Fibroblast of peridontal ligament (primary cell): ENCODE results near the gene MARCHF10.
"Not testable (repeated sequence)": the region's sequence is repeated elsewhere in the genome, so short reads cannot be mapped to it uniquely, and the experiment has no call there.

ENCODE experiments used
- DNase-seq: peaks from one replicate; pipeline ENCODE4 v3.0.0-alpha.2; 2010; ENCODE audit errors: extremely low read depth

The MARCHF10 gene

GRCh38 chr17:62786646-62787045, 21.5 kb downstream of the MARCHF10 start:
- DNase-seq = no peak

DNA sequence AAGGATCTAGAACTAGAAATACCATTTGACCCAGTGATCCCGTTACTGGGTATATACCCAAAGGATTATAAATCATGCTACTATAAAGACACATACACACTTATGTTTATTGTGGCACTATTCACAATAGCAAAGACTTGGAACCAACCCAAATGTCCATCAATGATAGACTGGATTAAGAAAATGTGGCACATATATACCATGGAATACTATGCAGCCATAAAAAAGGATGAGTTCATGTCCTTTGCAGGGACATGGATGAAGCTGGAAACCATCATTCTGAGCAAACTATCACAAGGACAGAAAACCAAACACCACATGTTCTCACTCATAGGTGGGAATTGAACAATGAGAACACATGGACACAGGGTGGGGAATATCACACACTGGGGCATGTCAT, 22.1 kb downstream of the MARCHF10 start:
- not testable (repeated sequence) for DNase-seq

- DNase-seq = no peak
Observed at GRCh38 chr17:62782730-62783270, 25.3 kb downstream of the MARCHF10 start.

GRCh38 chr17:62781831-62782251, 26.3 kb downstream of the MARCHF10 start:
- peak; percentile 74 for DNase-seq

GRCh38 chr17:62781356-62781755, 26.8 kb downstream of the MARCHF10 start:
- DNase-seq = peak; percentile 81

- peak; percentile 55 for DNase-seq
Observed at GRCh38 chr17:62780951-62781350, 27.2 kb downstream of the MARCHF10 start.

DNA sequence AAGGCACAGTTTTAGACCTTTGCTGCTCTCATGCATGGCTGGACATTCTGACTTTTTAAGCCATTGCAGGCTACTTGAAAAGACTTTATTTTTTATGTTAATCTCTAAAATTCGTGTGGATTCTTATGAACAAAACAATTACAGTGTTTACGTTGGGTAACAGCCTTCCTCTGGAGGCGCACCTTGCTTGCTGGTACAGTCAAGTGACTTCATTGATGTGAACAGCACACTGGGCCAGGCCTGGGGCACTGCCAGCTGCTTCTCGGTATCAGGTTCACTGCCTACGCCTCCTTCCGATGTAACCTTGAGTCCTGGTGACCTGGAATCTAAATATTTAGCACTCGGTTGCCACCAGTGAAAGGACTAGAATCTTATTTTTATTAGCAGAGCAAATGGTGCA, 27.8 kb downstream of the MARCHF10 start:
- DNase-seq = no peak

DNA sequence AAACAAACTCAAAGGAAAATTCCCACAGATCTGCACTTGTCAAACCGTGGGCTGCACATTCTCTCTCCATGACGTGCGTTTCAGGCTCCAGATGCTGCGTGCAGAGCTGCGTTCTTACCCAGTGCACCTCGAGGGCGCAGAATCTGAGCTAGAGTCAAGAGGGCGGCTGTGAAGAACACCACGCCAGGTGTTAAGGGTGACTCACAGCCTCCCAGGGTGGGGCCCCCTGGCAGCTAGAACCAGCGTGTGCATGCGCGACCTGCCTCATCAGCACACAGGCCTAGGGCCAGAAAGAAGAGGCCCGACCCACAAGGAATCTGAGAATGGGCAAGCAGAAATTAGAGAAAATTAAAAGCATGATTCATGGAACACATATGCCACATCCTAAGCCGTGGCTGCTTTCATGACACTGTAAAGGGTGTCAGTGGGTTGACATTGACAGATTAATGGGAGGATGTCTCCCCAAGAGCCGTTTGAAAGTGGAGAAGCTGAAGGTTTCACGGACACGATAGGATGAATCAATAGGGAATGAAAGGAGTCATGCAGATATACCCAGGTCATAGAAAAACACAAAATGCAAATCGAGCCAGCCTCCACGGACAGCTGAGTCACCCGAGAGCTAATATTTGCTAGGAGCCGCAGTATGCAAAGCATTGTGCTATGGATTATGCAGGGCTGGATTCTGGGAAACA, 29.0 kb downstream of the MARCHF10 start:
- peak; percentile 65 for DNase-seq

- peak; percentile 62 for DNase-seq
Observed at GRCh38 chr17:62775876-62776275, 32.2 kb downstream of the MARCHF10 start.

DNA sequence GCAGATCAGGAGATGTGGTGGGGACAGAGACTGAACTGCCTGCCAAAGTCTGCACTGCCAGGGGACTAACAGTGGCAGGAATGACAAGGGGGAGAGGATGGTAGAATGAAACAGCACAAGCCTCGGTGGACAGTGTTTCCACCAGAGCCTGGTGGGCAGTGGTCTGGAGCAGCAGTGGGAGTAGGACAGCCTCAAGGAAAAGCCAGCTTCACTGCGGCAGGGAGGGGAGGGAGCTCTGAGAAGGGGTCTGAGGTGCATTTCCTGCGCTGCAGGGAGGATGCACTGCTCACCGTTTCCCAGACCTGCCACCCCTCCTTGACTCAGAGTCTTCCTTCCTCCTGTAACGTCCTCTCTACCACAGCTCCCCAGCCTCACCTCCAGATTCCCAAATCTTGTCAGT, 33.8 kb downstream of the MARCHF10 start:
- DNase-seq = no peak

DNA sequence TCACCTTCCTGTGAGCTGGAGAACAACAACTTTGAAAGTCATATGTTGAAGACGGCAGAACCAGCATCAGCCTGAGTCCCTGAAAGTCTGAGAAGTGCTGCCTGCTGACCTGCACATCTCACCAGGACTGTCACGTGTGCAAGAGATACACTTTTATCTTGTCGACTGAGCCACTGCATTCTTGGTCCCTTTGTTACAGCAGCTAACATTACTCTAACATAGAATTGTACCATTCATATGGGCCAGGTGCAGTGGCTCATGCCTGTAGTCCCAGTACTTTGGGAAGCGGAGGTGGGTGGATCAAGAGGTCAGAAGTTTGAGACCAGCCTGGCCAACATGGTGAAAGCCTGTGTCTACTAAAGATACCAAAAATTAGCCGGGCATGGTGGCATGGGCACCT, 40.1 kb downstream of the MARCHF10 start:
- no peak for DNase-seq

DNA sequence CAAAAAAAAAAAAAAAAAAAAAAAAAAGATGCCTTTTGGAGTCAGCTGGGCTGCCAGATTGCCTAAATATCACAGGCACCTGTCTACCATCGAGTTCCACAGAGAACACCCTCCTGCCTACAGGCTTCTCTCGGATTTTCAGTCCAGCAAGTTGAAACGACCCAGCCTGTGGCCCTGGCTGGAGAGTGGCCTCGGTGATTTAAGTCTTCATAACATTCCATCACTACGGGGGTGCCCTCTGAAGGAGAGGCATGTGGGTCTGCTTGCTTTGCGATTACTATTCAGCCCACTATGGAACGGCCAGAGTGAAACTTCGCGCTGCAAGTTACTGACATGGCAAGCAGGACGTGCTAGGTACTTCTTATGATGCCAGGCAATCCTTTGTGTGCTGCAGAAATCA, 42.8 kb downstream of the MARCHF10 start:
- no peak for DNase-seq

DNA sequence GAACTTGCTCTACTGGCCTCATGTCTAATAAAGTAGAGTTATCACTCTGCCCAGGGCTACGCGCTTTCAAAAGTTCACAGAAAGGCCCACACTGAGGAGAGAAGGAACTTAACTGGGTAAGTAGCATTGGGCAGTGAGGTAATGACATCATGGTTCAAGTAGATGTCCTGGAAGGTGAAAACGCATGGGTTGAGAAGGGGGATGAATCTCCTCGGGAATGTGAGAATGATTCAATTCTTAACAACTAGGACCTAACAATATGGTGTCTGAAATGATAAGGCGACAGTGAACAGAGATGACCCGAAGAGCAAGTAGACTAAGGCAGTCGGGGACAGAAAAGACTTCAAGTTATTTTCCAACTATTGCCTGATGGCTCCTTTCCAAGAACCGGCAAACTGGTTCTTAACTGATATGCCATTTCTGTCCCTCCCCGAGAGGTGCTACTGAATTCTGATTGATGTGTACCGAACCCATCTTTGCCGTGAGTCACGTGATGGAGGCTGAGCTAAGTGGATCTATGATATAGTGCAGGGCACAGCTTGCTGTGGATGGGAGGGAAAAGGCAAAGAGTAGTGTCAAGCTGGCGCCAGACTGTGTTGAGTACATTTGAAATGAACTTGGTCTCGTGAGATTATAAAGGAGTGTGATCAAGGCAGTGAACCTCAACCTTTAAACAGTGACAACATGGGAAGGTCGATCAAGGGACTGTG, 44.1 kb downstream of the MARCHF10 start:
- DNase-seq = no peak

DNA sequence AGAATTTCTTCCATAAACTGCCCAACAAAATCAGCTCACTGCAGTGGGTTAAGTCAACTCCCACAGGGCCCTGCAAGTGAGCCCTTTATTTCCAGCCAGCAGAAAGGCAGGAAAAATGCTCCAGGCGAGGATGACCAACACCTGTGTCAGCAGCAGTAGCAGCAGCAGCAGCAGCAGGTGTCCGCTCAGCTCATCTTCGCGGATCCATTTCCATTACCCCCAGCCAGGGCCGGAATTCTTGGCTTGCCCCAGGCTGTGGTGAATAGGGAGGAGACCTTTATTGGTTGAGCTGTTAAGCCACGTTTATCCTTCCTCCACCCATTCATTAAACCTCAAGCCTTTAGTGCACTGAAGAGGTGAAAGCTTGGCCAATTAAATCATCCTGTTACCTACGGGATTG, 46.2 kb downstream of the MARCHF10 start:
- no peak for DNase-seq

GRCh38 chr17:62760945-62761267, 47.2 kb downstream of the MARCHF10 start:
- no peak for DNase-seq

DNA sequence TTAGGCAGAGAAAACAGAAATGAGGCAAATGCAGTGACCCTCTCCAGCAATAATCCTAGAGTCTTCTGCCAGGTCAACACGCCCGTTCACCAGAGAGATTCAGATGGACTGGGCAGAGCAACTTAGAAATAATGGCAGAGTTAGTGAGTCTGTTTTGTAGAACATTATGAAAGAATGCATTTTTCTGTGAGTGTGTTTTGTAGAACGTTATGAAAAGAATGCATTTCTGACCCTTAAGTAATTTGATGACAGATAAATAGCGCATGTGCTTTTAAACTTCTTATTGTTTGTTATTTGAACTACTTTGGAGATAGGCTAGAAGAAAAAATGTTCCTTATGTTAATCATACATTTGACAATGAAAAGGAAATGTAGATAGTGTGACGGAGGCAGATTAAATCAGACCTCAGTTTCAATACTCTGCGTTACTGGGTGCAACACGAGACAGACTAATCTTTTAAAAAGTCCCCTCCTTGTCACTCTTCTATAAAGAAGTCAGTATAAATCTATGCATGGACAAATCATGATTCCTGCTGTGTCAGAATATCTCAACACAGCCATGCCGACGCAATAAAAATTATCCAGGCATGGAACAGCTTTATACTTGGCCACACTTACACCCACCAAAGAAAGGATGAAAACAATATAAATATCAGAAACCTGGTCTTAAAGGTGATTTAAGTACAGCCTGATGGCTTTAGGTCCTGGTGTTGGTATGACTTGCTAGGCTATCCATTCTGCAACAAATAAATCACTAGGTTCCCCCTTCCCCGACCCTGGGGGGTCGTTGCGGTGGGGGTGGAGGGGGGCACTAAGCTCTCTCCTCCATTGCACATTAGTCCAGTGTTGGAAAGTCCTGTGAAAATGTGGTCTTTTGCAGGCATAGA, 47.8 kb downstream of the MARCHF10 start:
- peak; percentile 58 for DNase-seq

- DNase-seq = no peak
Observed at GRCh38 chr17:62757500-62757951, 50.6 kb downstream of the MARCHF10 start.

DNA sequence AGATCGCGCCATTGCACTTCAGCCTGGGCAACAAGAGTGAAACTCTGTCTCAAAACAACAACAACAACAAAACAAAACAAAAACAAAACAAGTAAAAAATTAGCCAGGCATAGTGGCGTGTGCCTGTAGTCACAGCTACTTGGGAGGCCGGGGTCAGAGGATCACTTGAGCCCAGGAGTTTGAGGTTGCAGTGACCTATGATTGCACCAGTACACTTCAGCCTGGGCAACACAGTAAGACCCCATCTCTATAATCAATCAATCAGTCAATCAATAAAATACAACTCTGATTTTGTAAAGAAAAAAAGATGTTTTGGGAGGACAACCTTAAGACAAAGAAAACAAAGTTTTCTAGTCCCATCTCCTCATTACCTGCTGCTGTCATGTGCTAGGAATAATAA, 51.9 kb downstream of the MARCHF10 start:
- DNase-seq = no peak

DNA sequence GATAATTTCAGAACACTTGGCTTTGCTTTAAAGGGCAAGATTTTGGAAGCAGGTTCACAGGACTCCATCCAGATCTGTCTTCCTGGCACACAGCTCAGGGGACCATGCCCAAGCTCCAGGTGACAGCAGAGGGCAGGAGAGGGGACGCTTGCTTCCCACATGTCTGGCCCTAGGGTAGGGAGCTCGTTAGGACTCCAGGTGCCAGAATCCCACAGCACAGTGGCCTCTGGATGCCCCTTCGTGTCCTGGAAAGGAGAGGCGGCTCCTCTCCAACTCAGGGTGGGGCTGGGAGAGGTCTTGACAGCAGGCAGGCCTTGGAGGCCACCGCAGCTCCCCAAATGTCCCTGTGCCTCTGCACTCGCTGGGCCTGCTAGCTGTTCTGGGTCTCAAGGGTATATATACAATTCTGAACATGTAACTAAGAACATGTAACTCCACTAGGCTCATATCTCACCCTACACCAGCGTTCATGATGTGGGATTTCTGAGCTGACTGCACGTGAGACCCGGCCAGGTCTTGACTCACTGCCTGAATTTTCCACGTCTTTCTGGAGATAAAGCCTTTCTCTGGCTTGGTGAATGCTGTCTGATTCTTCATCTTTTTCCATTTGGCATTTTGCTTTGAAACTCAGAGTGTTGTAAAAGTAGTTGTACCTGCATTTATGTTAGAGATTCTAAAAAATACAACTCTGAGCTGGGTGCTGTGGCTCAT, 52.8 kb downstream of the MARCHF10 start:
- no peak for DNase-seq

DNA sequence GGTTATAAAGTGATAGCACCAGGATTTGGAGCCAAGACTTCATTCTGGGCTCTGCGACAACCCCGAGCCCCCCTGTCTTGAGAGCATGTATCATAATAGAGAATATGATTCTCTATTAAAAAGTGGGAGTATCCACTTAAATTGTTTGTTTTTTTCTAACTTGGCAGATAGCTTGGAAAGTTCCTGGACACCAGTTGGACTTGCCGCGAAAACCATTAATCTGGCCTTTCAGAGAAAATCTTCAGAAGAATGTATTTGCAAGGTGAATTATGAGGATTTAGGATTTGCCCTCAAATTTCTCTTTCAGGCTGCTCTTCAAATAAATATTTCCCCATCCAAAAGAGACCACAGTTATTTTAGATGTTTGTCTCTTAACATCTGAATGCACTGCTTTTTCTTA, 53.5 kb downstream of the MARCHF10 start:
- peak; percentile 8 for DNase-seq

- no peak for DNase-seq
Observed at GRCh38 chr17:62753562-62753961, 54.6 kb downstream of the MARCHF10 start.
